AG04450 (cell line): ENCODE measurements around the gene CACNB4. TPM values are rescaled to one million over a fixed set of nuclear protein-coding genes. Genes with fewer than 3 reads are reported as not detected.
"Not testable (repeated sequence)": the region's sequence is repeated elsewhere in the genome, so short reads cannot be mapped to it uniquely, and the experiment has no call there.

ENCODE experiments used
- CTCF ChIA-PET: fragments of 300-600, 350-600 bp; formaldehyde crosslinking; extraction: SDS; loops from one replicate; lab custom pipeline; 2022; ENCODE audit warnings: antibody characterized with exemption, inconsistent platforms; lab: Charles Lee
- POLR2A ChIA-PET: fragments of 350-600 bp; formaldehyde crosslinking; extraction: SDS; loops from one replicate; lab custom pipeline; 2021; ENCODE audit warnings: antibody characterized with exemption, inconsistent platforms; lab: Yijun Ruan, JAX
- DNase-seq: peaks from one replicate; pipeline ENCODE4 v3.0.0-alpha.2; 2011; ENCODE audit warnings: low read depth, low spot score
- H3K27ac ChIP-seq: one replicate; pipeline ENCODE4 v1.5.1; 2012; ENCODE audit warnings: low read depth, low read length, control low read depth
- H3K27me3 ChIP-seq: one replicate; pipeline ENCODE4 v1.6.0; 2012; ENCODE audit warnings: low read length; ENCODE audit not compliant: control insufficient read depth, insufficient read depth
- H3K4me3 ChIP-seq: 2 replicates; pipeline ENCODE4 v1.5.1; 2011; ENCODE audit warnings: mild to moderate bottlenecking, low read depth, low read length, control low read depth
- H3K9me3 ChIP-seq: 2 replicates; pipeline ENCODE4 v1.5.1; 2012; ENCODE audit warnings: low read length; ENCODE audit not compliant: control insufficient read depth, insufficient read depth
- polyA plus RNA-seq: library from polyadenylated mRNA; depleted of rRNA; stranded (reverse); fragments of >200 nt; gene quantifications from 2 replicates; pipeline ENCODE4 v1.2.3, GENCODE V29; 2011
- TF ChIP-seq, protein P1 (sequence below): IDR thresholded peaks from 2 replicates; pipeline ENCODE4 v1.5.1; 2011; ENCODE audit warnings: low read depth, low read length, control low read depth, inconsistent platforms

CACNB4 gene
- polyA plus RNA-seq, 1 experiment = 0.22 TPM

DNA sequence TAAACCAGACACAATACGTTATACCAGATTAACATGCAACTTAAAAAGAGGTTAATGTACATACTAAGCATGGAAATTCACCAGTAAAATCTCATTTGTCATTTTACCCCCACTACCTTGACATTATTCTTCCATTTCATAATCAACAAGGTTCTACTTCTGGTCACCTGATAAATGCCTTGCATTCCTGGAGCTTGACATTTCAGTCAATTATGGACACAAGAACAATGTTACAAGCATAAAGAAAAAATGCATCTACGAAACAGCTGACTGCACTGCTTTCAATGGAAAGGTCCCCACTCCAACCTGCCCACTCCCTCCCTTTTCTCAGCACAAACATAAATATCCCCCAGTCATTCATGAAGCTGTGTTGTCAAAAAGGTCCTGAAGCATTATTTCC, 302.1 kb downstream of the CACNB4 start:
- Histone ChIP-seq H3K4me3 (no peak overlapping the region), H3K27me3 (no peaks in the 10 kb centered on the region), H3K27ac (no peak overlapping the region), H3K9me3 (no peaks in the 10 kb centered on the region)
- ChIA-PET CTCF (interaction anchor here (1.3 kb wide), 1 partner anchor 10 kb away, joined by 3 read pairs; no protein-coding TSS in a partner anchor), POLR2A (no interaction called here)
- TF ChIP-seq, protein P1, sequence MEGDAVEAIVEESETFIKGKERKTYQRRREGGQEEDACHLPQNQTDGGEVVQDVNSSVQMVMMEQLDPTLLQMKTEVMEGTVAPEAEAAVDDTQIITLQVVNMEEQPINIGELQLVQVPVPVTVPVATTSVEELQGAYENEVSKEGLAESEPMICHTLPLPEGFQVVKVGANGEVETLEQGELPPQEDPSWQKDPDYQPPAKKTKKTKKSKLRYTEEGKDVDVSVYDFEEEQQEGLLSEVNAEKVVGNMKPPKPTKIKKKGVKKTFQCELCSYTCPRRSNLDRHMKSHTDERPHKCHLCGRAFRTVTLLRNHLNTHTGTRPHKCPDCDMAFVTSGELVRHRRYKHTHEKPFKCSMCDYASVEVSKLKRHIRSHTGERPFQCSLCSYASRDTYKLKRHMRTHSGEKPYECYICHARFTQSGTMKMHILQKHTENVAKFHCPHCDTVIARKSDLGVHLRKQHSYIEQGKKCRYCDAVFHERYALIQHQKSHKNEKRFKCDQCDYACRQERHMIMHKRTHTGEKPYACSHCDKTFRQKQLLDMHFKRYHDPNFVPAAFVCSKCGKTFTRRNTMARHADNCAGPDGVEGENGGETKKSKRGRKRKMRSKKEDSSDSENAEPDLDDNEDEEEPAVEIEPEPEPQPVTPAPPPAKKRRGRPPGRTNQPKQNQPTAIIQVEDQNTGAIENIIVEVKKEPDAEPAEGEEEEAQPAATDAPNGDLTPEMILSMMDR = no peak
- DNase-seq = no peak

DNA sequence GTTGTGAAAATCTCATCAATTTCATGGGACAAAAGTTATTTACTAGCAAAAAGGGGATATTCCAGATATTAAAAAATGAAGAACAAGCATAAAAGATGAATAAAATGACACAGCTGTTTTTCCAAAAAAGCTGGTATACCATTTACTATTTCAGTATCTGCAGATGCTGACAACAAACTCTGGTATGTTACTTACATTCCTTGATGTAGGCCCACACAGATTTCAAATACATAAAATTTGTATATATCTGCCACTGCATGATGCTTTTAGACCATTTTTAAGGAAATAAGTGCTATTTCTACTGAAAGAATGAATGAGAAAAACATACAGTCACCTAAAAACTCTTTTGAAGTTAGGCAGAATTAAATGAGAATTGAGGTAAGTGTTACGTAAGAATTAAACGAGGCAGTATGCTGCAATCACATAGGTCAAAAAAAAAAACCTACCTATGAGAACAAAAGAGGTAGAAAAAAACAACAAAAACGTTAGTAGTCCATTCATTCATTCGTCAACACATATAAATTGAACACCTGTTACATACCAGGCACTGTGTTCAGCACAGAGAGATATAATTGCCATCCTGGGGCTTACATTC, 303.1 kb downstream of the CACNB4 start:
- no peak overlapping the region for H3K4me3 ChIP-seq
- POLR2A ChIA-PET = no interaction called here
- DNase-seq = no peak
- H3K27ac ChIP-seq = no peak overlapping the region
- TF ChIP-seq, protein P1 = no peak
- CTCF ChIA-PET = no interaction called here
- H3K27me3 ChIP-seq = no peaks in the 10 kb centered on the region
- H3K9me3 ChIP-seq = no peaks in the 10 kb centered on the region

DNA sequence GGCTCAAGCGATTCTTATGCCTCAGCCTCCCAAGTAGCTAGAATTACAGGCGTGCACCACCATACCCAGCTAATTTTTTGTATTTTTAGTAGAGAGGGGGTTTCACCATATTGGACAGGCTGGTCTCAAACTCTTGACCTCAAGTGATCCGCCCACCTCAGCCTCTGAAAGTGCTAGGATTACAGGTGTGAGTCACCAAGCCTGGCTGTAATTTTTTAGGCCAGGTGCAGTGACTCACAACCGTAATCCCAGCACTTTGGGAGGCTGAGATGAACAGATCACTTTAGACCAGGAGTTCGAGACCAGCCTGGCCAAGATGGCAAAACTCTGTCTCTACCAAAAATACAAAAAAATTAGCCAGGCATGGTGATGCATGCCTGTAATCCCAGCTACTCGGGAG, 304.4 kb downstream of the CACNB4 start:
- POLR2A ChIA-PET, DNase-seq, CTCF ChIA-PET: not testable (repeated sequence)

DNA sequence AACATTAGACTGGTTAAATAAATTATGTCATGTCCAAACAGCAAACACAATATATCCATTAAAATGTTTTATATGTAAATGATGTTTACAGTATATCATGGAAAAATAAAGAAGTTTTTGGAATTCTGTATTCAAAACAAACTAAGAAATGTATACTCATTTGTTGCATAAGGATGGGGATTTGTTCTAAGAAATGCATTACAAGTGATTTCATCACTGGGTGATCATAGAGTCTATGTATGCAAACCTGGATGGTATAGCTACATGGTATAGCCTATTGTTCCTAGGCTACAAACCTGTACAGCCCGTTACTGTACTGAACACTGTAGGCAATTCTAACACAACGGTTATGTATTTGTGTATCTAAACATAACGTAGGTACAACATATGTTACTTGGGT, 305.7 kb downstream of the CACNB4 start:
- Histone ChIP-seq H3K27ac (no peak overlapping the region), H3K9me3 (no peaks in the 10 kb centered on the region), H3K4me3 (no peak overlapping the region), H3K27me3 (no peaks in the 10 kb centered on the region)
- ChIA-PET CTCF (interaction anchor here (0.7 kb wide), 1 partner anchor 14 kb away, joined by 3 read pairs; no protein-coding TSS in a partner anchor), POLR2A (no interaction called here)
- TF ChIP-seq, protein P1 = no peak
- no peak for DNase-seq

More for the DNA sequence above, 304.4 kb downstream of the CACNB4 start:
- H3K4me3 ChIP-seq, H3K27me3 ChIP-seq, H3K27ac ChIP-seq, H3K9me3 ChIP-seq: not testable (repeated sequence)

DNA sequence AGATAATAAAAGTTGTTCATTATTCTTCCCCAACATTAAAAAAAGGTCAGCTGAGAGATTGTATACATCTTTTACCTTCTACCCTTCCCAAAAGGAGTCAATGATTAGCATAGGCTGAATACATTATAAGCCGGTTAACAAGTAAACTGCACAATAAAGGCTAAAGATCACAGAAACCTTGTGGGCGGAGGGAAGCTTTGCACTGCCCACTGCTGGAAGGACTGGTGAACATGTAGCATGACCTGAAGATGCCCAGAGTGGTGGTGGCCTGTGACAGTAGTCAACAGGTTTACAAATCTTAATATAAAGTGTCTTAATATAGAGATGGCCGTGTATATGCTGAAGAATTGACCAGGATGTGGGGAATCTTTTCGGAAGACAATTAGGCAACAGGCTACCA, 306.3 kb downstream of the CACNB4 start:
- ChIA-PET CTCF (no interaction called here), POLR2A (no interaction called here)
- H3K4me3 ChIP-seq = no peak overlapping the region
- DNase-seq = no peak
- no peak overlapping the region for H3K27ac ChIP-seq
- TF ChIP-seq, protein P1 = no peak
- H3K9me3 ChIP-seq = no peaks in the 10 kb centered on the region
- no peaks in the 10 kb centered on the region for H3K27me3 ChIP-seq
